ENCODE results near the gene DNAJC22.

DNA sequence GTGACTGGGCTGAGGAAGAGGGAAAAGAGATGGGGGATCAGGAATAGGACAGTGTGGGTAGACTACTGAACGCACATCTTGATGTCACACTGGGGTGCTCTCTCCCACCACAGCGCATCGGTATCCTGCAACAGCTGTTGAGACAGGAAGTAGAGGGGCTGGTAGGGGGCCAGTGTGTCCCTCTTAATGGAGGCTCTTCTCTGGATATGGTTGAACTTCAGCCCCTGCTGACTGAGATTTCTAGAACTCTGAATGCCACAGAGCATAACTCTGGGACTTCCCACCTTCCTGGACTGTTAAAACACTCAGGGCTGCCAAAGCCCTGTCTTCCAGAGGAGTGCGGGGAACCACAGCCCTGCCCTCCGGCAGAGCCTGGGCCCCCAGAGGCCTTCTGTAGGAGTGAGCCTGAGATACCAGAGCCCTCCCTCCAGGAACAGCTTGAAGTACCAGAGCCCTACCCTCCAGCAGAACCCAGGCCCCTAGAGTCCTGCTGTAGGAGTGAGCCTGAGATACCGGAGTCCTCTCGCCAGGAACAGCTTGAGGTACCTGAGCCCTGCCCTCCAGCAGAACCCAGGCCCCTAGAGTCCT, 16.6 kb upstream of the DNAJC22 start:
- TF ChIP-seq, protein P1, sequence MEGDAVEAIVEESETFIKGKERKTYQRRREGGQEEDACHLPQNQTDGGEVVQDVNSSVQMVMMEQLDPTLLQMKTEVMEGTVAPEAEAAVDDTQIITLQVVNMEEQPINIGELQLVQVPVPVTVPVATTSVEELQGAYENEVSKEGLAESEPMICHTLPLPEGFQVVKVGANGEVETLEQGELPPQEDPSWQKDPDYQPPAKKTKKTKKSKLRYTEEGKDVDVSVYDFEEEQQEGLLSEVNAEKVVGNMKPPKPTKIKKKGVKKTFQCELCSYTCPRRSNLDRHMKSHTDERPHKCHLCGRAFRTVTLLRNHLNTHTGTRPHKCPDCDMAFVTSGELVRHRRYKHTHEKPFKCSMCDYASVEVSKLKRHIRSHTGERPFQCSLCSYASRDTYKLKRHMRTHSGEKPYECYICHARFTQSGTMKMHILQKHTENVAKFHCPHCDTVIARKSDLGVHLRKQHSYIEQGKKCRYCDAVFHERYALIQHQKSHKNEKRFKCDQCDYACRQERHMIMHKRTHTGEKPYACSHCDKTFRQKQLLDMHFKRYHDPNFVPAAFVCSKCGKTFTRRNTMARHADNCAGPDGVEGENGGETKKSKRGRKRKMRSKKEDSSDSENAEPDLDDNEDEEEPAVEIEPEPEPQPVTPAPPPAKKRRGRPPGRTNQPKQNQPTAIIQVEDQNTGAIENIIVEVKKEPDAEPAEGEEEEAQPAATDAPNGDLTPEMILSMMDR (IDR thresholded peaks at IDR 0.05 in 8 of 11, conservative IDR thresholded peaks at IDR 0.05 in 3 of 11): no peak
- no peak for TF ChIP-seq POLR2A (IDR thresholded peaks at IDR 0.05)
- no peak for TF ChIP-seq POLR2AphosphoS5 (IDR thresholded peaks at IDR 0.05)

All from spleen (tissue), 7 donors.